GM12872 (cell line): ENCODE measurements around the gene ERLIN1.

Experiments
- TF ChIP-seq, protein P1 (sequence below): IDR thresholded peaks from 3 replicates; pipeline ENCODE4 v1.5.1; 2011; ENCODE audit warnings: low read depth, mild to moderate bottlenecking, low read length, moderate library complexity; ENCODE audit not compliant: insufficient read depth

Gene ERLIN1

DNA sequence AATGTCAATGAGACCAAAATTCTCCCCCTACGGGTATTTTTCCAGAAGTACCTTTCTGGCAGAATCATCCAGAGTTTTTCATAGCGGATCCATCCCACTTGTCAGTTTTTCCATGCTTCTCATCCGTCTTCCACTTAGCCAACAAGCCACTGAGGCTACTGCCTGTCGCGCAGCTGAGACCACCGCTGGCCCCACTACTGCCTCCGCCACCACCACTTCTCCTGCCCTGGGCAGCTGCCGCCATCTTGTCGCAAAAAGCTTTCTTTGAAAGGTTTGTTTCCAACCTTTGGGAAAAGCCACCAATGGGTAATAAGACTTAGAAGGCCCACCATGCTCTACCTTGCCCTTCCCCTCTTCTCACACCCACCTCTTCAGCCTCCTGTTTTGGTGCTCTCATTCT, 42.1 kb downstream of the ERLIN1 start:
- TF ChIP-seq, protein P1, sequence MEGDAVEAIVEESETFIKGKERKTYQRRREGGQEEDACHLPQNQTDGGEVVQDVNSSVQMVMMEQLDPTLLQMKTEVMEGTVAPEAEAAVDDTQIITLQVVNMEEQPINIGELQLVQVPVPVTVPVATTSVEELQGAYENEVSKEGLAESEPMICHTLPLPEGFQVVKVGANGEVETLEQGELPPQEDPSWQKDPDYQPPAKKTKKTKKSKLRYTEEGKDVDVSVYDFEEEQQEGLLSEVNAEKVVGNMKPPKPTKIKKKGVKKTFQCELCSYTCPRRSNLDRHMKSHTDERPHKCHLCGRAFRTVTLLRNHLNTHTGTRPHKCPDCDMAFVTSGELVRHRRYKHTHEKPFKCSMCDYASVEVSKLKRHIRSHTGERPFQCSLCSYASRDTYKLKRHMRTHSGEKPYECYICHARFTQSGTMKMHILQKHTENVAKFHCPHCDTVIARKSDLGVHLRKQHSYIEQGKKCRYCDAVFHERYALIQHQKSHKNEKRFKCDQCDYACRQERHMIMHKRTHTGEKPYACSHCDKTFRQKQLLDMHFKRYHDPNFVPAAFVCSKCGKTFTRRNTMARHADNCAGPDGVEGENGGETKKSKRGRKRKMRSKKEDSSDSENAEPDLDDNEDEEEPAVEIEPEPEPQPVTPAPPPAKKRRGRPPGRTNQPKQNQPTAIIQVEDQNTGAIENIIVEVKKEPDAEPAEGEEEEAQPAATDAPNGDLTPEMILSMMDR, result no peak

- TF ChIP-seq, protein P1, result no peak
Measured at GRCh38 chr10:100141446-100142087, 44.3 kb downstream of the ERLIN1 start.

DNA sequence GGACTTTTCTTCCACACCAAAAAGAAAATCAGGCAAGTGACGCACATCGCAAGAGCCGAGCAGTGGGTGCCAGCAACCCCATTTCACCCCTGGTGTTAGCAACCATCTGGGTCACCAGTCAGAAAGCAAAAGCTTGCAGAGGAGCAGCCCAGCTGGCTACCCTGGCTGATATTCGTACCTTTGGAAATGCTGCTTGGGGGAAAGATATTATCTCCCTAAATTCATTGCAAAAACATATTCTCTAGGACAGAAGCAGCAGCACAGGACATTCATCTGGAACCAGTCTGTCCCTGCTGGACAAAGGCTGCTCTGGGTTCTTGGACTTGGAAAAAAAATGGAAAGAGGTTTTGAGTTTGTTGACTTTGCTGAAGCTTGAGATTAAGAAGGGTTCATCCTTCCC, 45.8 kb downstream of the ERLIN1 start:
- TF ChIP-seq, protein P1, result no peak

- TF ChIP-seq, protein P1, result no peak
Measured at GRCh38 chr10:100138921-100139496, 46.8 kb downstream of the ERLIN1 start.

- TF ChIP-seq, protein P1, result no peak
Measured at GRCh38 chr10:100135486-100135885, 50.3 kb downstream of the ERLIN1 start.

- TF ChIP-seq, protein P1, result no peak
Measured at GRCh38 chr10:100133801-100134200, 52.0 kb downstream of the ERLIN1 start.

DNA sequence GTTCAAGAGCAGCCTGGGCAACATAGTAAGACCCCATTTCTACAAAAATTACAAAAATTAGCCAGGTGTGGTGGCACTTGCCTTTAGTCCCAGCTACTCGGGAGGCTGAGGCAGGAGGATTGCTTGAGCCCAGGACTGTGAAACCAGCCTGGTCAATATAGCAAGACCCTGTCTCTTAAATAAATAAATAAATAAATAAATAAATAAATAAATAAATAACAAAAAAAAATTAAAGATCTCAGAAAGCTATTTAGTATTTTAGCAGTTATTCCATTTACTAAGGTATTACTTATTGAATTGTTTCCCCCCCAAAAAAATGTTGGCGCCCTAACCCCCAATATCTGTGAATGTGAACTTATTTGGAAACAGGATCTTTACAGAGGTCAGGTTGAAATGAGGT, 53.4 kb downstream of the ERLIN1 start:
- TF ChIP-seq, protein P1, result no peak
